ENCODE results near the gene MRTFB. TPM values are rescaled to one million over a fixed set of nuclear protein-coding genes. Genes with fewer than 3 reads are reported as not detected.

MRTFB gene
- total and polyA plus RNA-seq, 2 of the 13 experiments (the other 11 are each of a cell fraction or from before 2014, with no cell fraction given): 11.4 to 14.0 TPM

DNA sequence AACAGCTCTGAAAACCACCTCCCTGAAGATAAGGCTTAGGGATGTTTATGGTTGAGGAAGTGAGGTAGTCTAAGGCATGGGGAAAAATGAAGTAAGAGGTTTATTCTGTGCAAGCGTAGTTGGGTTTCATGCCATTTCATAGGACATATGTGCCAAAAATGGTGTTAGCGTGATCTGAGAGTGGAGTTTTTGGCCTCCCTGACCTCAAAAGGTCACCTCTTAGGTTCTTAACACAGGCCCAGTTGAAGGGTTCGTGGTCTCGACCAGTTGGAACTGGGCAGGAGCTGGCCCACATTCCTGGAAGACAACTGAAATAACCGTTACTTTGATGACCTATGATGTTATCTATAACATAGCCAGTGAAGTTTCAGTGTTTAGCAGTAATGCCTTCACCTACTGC lies 57.0 kb downstream of the MRTFB start (continued):
- TF ChIP-seq ZNF460 (CRISPR knock-in tag; IDR thresholded peaks at IDR 0.05; ENCODE audit: borderline replicate concordance) (no peak), ZBTB1 (CRISPR knock-in tag; IDR thresholded peaks at IDR 0.05; ENCODE audit: borderline replicate concordance) (no peak), KMT2A (CRISPR knock-in tag; IDR thresholded peaks at IDR 0.05) (no peak)

DNA sequence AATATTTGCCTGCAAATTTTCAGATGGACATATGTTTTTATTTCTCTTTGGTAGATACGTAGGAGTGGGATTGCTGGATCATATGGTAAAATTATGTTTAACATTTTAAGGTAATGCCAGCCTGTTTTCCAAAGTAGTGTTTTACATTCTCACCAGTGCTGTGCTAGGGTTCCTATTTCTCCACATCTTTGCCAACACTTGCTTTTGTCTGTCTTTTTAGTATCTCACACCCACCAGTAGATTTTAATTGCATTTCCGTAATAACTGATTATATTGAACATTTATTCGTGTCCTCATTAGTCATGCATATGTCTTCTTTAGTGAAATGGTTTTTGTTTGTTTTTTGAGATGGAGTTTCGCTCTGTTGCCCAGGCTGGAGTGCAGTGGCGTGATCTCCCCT lies 58.4 kb downstream of the MRTFB start:
- ChIA-PET CTCF (ENCODE audit: low intra/inter-chr PET ratio, low total read pairs) (no interaction called here), POLR2A (no interaction called here)
- no TSS peak for BruUV-seq (replicated peaks)
- peaks cover 23% of the 10 kb centered on the region for H3K79me2 ChIP-seq (ENCODE audit: insufficient read depth, low read length)
- DNase-seq (ENCODE audit: low spot score) (no peak), ATAC-seq (no peak), FAIRE-seq (no peak)
- in situ Hi-C loops (cut with HindIII; ENCODE audit: extremely low pct_ligation_motif_present, low pct_unique_long_range_greater_than_20kb): no loop called here
- H2AFZ ChIP-seq (ENCODE audit: low read length): no peak overlapping the region
- no peaks in the 10 kb centered on the region for H3K36me3 ChIP-seq (replicated peaks in 1 of 2; ENCODE audit: control insufficient read depth in 1 of 2, insufficient read depth in 2 of 2, low read length in 2 of 2)
- no peaks in the 10 kb centered on the region for H4K20me1 ChIP-seq (ENCODE audit: insufficient read depth, low read length)
- 98% methylated on average over 5 of the region's 5 CpGs for WGBS (ENCODE audit: low lambda C conversion rate)
- no peak overlapping the region for H3K4me2 ChIP-seq (ENCODE audit: low read depth, low read length)
- H3K4me1 ChIP-seq (ENCODE audit: insufficient read depth, low read length): peaks cover 31% of the 10 kb centered on the region
- no peaks in the 10 kb centered on the region for H3K9me3 ChIP-seq (ENCODE audit: low read length)
- no peak overlapping the region for H3K4me3 ChIP-seq (replicated peaks in 1 of 3; ENCODE audit: insufficient read depth in 1 of 3, low read depth in 2 of 3, low read length in 3 of 3)
- intact Hi-C loops (cut with micrococcal nuclease; ENCODE audit: unreplicated experiment): no loop called here
- no peak overlapping the region for H3K9ac ChIP-seq (ENCODE audit: insufficient read depth, low read depth, low read length)
- no peaks in the 10 kb centered on the region for H3K27me3 ChIP-seq (ENCODE audit: control insufficient read depth in 1 of 2, insufficient read depth in 2 of 2, low read length in 2 of 2)
- H3K27ac ChIP-seq (ENCODE audit: extremely low read length, insufficient read depth, low read length): no peak overlapping the region
- TF ChIP-seq ZNF7 (CRISPR knock-in tag; IDR thresholded peaks at IDR 0.05) (peak; percentile 95), TARDBP (CRISPR knock-in tag; IDR thresholded peaks at IDR 0.05) (0 out of 2 replicates have a peak, but pooled peaks have one; percentile 22), ZNF598 (CRISPR knock-in tag; IDR thresholded peaks at IDR 0.05; ENCODE audit: borderline replicate concordance) (no peak)

All from HepG2 (cell line).